ENCODE data around the gene PAX3.

GRCh38 chr2:222180619-222181018, 118.2 kb downstream of the PAX3 start:
- no peak for TF ChIP-seq CTCF (conservative IDR thresholded peaks at IDR 0.05; ENCODE audit: low read depth, low read length)
- no peak for TF ChIP-seq EZH2 (IDR thresholded peaks at IDR 0.05; ENCODE audit: low read length, unreplicated experiment)
- TF ChIP-seq EZH2phosphoT487 (IDR thresholded peaks at IDR 0.05; ENCODE audit: borderline replicate concordance, low read length): no peak
